ENCODE data around the gene KCNQ1.

KCNQ1 gene

GRCh38 chr11:2761131-2762030 lies 316.6 kb downstream of the KCNQ1 start:
- DNase-seq (ENCODE audit: low read depth in 3 of 3), result no peak

GRCh38 chr11:2762031-2762380 lies 317.2 kb downstream of the KCNQ1 start:
- DNase-seq (ENCODE audit: low read depth in 3 of 3), result no peak

- DNase-seq (ENCODE audit: low read depth in 3 of 3), result no peak
Measured at GRCh38 chr11:2762451-2762850, 317.6 kb downstream of the KCNQ1 start.

- no peak for DNase-seq (ENCODE audit: low read depth in 3 of 3)
Measured at GRCh38 chr11:2763984-2764383, 319.2 kb downstream of the KCNQ1 start.

GRCh38 chr11:2765491-2765890 lies 320.7 kb downstream of the KCNQ1 start:
- no peak for DNase-seq (ENCODE audit: low read depth in 3 of 3)

- DNase-seq (ENCODE audit: low read depth in 3 of 3), result no peak
Measured at GRCh38 chr11:2766166-2766565, 321.4 kb downstream of the KCNQ1 start.

GRCh38 chr11:2767071-2767470 lies 322.3 kb downstream of the KCNQ1 start:
- DNase-seq (ENCODE audit: low read depth in 3 of 3), result no peak

GRCh38 chr11:2767801-2768200 lies 323.0 kb downstream of the KCNQ1 start:
- DNase-seq (ENCODE audit: low read depth in 3 of 3), result no peak

GRCh38 chr11:2768471-2769408 lies 323.9 kb downstream of the KCNQ1 start:
- DNase-seq (ENCODE audit: low read depth in 3 of 3), result peak in 1 of 3 experiments; percentile 23

- DNase-seq (ENCODE audit: low read depth in 3 of 3), result no peak
Measured at GRCh38 chr11:2769409-2770095, 324.7 kb downstream of the KCNQ1 start.

- no peak for DNase-seq (ENCODE audit: low read depth in 3 of 3)
Measured at GRCh38 chr11:2770096-2770751, 325.4 kb downstream of the KCNQ1 start.

GRCh38 chr11:2770761-2771301 lies 326.0 kb downstream of the KCNQ1 start:
- no peak for DNase-seq (ENCODE audit: low read depth in 3 of 3)

GRCh38 chr11:2771758-2772466 lies 327.1 kb downstream of the KCNQ1 start:
- no peak for DNase-seq (ENCODE audit: low read depth in 3 of 3)

GRCh38 chr11:2772544-2773031 lies 327.8 kb downstream of the KCNQ1 start:
- DNase-seq (ENCODE audit: low read depth in 3 of 3), result peak in 1 of 3 experiments; percentile 18

- no peak for DNase-seq (ENCODE audit: low read depth in 3 of 3)
Measured at GRCh38 chr11:2774173-2775082, 329.6 kb downstream of the KCNQ1 start.

GRCh38 chr11:2775083-2775625 lies 330.3 kb downstream of the KCNQ1 start:
- no peak for DNase-seq (ENCODE audit: low read depth in 3 of 3)

GRCh38 chr11:2775626-2776350 lies 331.0 kb downstream of the KCNQ1 start:
- DNase-seq (ENCODE audit: low read depth in 3 of 3), result no peak

- DNase-seq (ENCODE audit: low read depth in 3 of 3), result no peak
Measured at GRCh38 chr11:2776351-2777061, 331.7 kb downstream of the KCNQ1 start.
